GM23248 (cell line): ENCODE data around the gene PCSK4.

ENCODE experiments used
- EZH2 ChIP-seq: fragments of 200-600 bp; sonication (generic); IDR thresholded peaks from 2 replicates; pipeline ENCODE4 v1.6.1; 2018; ENCODE audit warnings: antibody characterized with exemption, mild to moderate bottlenecking; ENCODE audit not compliant: insufficient read depth, poor library complexity, severe bottlenecking
- EZH2phosphoT487 ChIP-seq: fragments of 200-600 bp; sonication (generic); IDR thresholded peaks from 2 replicates; pipeline ENCODE4 v1.6.1; 2018; ENCODE audit warnings: antibody characterized with exemption, moderate library complexity, mild to moderate bottlenecking, low read depth; ENCODE audit not compliant: insufficient read depth

DNA sequence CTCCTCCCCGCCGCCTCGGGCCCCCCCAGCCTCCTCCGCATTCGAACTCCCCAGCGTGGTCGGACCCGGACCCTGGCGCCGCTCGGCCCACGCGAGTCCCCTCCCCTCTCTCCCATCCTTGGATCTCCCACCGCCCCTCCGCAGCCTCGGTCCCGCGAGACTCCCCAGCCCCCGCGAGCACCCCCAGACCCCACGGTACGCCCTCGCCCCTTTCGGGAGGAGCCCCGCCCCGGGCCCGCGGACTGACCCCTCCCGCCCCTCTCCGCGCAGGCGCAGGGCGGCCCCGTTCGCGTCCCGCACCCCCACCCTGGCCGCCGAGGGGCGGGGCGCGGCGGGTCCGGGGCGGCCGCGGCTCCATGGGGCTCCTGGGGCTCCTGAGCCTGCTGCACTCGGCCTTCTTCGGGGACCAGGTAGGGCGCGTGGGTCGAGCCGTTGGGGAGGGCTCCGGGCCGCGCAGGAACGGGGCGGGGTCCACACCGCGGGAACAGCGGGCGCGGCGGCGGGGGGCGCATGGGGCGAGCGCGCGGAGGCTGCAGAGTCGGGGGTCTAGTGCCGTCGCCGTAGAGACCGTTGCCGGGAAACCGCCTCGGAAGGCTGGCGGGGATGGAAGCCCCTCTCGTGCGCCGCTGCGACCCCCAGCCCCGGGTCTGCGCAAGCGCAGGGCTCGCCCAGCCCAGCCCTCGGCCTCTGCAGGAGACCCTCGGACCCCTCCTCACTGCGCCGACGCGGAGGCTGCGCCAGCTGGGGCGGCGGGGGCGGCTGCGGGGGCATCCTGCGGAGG is 44.0 kb downstream of the PCSK4 start:
- TF ChIP-seq EZH2: no peak
- no peak for TF ChIP-seq EZH2phosphoT487
